Endothelial cell (in vitro differentiated cells): ENCODE data around the gene SCRN1. TPM values are rescaled to one million over a fixed set of nuclear protein-coding genes. Genes with fewer than 3 reads are reported as not detected.

Source experiments
- DNase-seq: peaks from one replicate; pipeline ENCODE4 v3.0.0; 2021; ENCODE audit warnings: low spot score
- H3K27ac Mint-ChIP-seq: one replicate; pipeline ENCODE4 v1.8.0; 2021; ENCODE audit warnings: mixed read lengths, inconsistent platforms; ENCODE audit not compliant: unreplicated experiment
- H3K27me3 Mint-ChIP-seq: one replicate; pipeline ENCODE4 v1.8.0; 2021; ENCODE audit warnings: mild to moderate bottlenecking, moderate library complexity, mixed read lengths, inconsistent platforms; ENCODE audit not compliant: unreplicated experiment
- H3K36me3 Mint-ChIP-seq: one replicate; pipeline ENCODE4 v1.8.0; 2021; ENCODE audit warnings: mild to moderate bottlenecking, low read depth, mixed read lengths, inconsistent platforms; ENCODE audit not compliant: unreplicated experiment
- H3K4me1 Mint-ChIP-seq: one replicate; pipeline ENCODE4 v1.8.0; 2021; ENCODE audit warnings: mild to moderate bottlenecking, mixed read lengths, inconsistent platforms; ENCODE audit not compliant: unreplicated experiment
- H3K4me3 Mint-ChIP-seq: one replicate; pipeline ENCODE4 v1.8.0; 2021; ENCODE audit warnings: mild to moderate bottlenecking, mixed read lengths, inconsistent platforms; ENCODE audit not compliant: unreplicated experiment
- H3K9me3 Mint-ChIP-seq: one replicate; pipeline ENCODE4 v1.8.0; 2021; ENCODE audit warnings: mixed read lengths, inconsistent platforms; ENCODE audit not compliant: unreplicated experiment
- CTCF ChIP-seq: fragments of 200-600 bp; sonication (generic); IDR thresholded peaks from one replicate; pipeline ENCODE4 v1.5.0; 2021; ENCODE audit warnings: antibody characterized with exemption; ENCODE audit not compliant: unreplicated experiment
- total RNA-seq: library from RNA; stranded (reverse); fragmentation: NEBNext Ultra II Directional; extraction: Animal tissue kit (Norgen Biotek cat#: 25700); gene quantifications from one replicate; pipeline ENCODE4 v1.2.1, GENCODE V29; 2021; ENCODE audit not compliant: unreplicated experiment

SCRN1 gene
- total RNA-seq, 1 donor from 2014 or later: 64.4 TPM

DNA sequence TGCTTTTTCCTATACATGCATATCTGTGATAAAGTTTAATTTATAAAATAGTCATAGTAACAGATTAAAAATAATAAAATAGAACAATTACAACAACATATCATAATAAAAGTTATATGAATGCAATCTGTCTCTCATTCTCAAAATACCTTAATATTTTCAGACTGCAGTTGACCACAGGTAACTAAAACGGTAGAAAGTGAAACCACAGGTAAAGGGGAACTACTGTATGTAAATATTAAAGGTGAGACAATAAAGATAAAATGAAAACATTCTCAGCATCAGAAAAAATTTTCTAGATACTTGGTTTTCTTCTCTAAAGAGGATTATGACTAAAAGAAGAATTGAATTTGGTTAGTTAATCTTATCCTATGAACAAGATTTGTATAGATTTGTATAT lies 30.9 kb upstream of the SCRN1 start:
- TF ChIP-seq CTCF: no peak
- Mint-ChIP-seq H3K4me3 (no peak overlapping the region), H3K27me3 (no peaks in the 10 kb centered on the region), H3K9me3 (no peaks in the 10 kb centered on the region), H3K4me1 (peaks cover 13% of the 10 kb centered on the region), H3K36me3 (peaks cover 4% of the 10 kb centered on the region), H3K27ac (no peak overlapping the region)
- no peak for DNase-seq

DNA sequence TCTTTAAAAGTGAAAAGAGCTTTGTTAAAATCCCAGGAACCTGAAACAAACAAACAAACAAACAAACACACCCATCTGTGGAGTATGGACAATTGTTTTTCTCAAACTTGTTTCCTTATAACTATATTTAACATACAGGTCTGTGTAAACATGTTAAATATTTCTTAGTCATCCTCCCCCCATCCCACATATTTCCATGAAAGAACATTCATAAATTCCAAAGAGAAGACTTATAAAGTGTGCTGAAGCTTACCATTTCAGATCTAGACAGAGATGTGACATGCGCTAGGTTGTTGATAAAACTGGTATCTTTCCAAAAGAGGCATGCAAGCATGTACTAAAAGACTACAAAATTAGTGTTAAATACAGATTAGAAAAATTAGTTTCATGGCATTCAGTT lies 30.4 kb upstream of the SCRN1 start:
- H3K27me3 Mint-ChIP-seq: no peaks in the 10 kb centered on the region
- no peak overlapping the region for H3K27ac Mint-ChIP-seq
- no peaks in the 10 kb centered on the region for H3K9me3 Mint-ChIP-seq
- H3K4me1 Mint-ChIP-seq: peaks cover 7% of the 10 kb centered on the region
- no peak overlapping the region for H3K4me3 Mint-ChIP-seq
- TF ChIP-seq CTCF: no peak
- H3K36me3 Mint-ChIP-seq: peaks cover 4% of the 10 kb centered on the region
- no peak for DNase-seq

- no peak for TF ChIP-seq CTCF
- DNase-seq: no peak
- Mint-ChIP-seq H3K27me3 (no peaks in the 10 kb centered on the region), H3K4me3 (no peak overlapping the region), H3K27ac (no peak overlapping the region), H3K9me3 (no peaks in the 10 kb centered on the region), H3K4me1 (peaks cover 2% of the 10 kb centered on the region), H3K36me3 (peaks cover 4% of the 10 kb centered on the region)
These were observed 29.8 kb upstream of the SCRN1 start for GRCh38 chr7:30019387-30019786.

GRCh38 chr7:30018451-30018850 lies 28.9 kb upstream of the SCRN1 start:
- no peaks in the 10 kb centered on the region for H3K9me3 Mint-ChIP-seq
- H3K4me3 Mint-ChIP-seq: no peak overlapping the region

DNA sequence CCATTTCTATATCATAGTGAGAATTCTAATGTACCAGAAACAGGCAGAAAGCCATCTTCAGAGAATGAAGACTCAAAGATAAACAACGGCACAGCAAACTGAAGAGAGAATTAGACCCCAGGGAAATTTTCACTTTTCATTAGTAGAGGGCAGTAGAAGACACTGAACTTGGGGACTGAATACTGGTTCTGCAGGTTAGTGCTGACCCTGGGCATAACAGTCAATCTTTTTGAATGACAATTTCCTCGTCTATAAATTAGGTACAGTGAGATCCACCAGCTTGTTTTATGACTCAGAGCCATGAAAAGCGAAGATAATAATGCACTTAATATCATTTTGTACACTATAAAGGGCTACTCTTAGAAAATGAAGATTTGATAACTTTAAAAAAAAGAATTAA lies 23.2 kb upstream of the SCRN1 start:
- TF ChIP-seq CTCF: no peak
- Mint-ChIP-seq H3K4me1 (no peaks in the 10 kb centered on the region), H3K36me3 (peaks cover 4% of the 10 kb centered on the region), H3K4me3 (no peak overlapping the region), H3K27me3 (no peaks in the 10 kb centered on the region), H3K27ac (no peak overlapping the region), H3K9me3 (no peaks in the 10 kb centered on the region)
- DNase-seq: no peak

More at GRCh38 chr7:30018451-30018850, 28.9 kb upstream of the SCRN1 start:
- no peak overlapping the region for H3K27ac Mint-ChIP-seq
- peaks cover 4% of the 10 kb centered on the region for H3K36me3 Mint-ChIP-seq
- H3K4me1 Mint-ChIP-seq: peaks cover 2% of the 10 kb centered on the region
- TF ChIP-seq CTCF: no peak
- no peak for DNase-seq
- no peaks in the 10 kb centered on the region for H3K27me3 Mint-ChIP-seq
